ENCODE results near the gene LMNTD2. TPM values are rescaled to one million over a fixed set of nuclear protein-coding genes. Genes with fewer than 3 reads are reported as not detected.

LMNTD2 gene
- total RNA-seq, 4 donors from 2014 or later: 1.3 to 5.9 (median 3.2) TPM

DNA sequence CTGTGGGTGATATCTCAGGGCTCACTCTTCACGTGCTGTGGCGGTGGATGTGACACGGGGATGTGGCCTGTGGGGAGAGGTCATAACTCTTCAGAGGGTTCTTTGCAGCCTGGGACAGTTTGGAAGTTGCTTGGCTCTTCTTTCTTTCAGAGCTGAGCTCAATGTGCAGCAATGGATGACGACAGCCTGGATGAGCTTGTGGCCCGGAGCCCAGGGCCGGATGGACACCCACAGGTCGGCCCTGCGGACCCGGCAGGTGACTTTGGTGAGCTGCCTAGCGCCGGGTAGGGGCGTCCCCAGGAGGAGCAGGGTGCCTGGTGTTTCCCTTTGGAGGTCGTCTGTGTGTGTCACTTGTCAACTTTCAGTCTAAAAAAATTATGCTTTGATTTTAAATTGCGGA, 20.8 kb upstream of the LMNTD2 start:
- Histone ChIP-seq H3K4me1 (peaks cover 0 to 46% (median 30%) of the 10 kb centered on the region in 4 donors), H3K27ac (no peak overlapping the region), H3K36me3 (peaks cover 0 to 46% (median 4%) of the 10 kb centered on the region in 3 donors), H3K27me3 (no peaks in the 10 kb centered on the region), H3K9me3 (no peaks in the 10 kb centered on the region), H3K4me3 (no peak overlapping the region)
- TF ChIP-seq, protein P1, sequence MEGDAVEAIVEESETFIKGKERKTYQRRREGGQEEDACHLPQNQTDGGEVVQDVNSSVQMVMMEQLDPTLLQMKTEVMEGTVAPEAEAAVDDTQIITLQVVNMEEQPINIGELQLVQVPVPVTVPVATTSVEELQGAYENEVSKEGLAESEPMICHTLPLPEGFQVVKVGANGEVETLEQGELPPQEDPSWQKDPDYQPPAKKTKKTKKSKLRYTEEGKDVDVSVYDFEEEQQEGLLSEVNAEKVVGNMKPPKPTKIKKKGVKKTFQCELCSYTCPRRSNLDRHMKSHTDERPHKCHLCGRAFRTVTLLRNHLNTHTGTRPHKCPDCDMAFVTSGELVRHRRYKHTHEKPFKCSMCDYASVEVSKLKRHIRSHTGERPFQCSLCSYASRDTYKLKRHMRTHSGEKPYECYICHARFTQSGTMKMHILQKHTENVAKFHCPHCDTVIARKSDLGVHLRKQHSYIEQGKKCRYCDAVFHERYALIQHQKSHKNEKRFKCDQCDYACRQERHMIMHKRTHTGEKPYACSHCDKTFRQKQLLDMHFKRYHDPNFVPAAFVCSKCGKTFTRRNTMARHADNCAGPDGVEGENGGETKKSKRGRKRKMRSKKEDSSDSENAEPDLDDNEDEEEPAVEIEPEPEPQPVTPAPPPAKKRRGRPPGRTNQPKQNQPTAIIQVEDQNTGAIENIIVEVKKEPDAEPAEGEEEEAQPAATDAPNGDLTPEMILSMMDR (IDR thresholded peaks at IDR 0.05): no peak
- no peak for TF ChIP-seq POLR2A (IDR thresholded peaks at IDR 0.05)
- no peak for DNase-seq (ENCODE audit: low spot score in 2 of 2)
- 81 to 87% methylated on average over 14 of the region's 14 CpGs for WGBS, 2 donors

DNA sequence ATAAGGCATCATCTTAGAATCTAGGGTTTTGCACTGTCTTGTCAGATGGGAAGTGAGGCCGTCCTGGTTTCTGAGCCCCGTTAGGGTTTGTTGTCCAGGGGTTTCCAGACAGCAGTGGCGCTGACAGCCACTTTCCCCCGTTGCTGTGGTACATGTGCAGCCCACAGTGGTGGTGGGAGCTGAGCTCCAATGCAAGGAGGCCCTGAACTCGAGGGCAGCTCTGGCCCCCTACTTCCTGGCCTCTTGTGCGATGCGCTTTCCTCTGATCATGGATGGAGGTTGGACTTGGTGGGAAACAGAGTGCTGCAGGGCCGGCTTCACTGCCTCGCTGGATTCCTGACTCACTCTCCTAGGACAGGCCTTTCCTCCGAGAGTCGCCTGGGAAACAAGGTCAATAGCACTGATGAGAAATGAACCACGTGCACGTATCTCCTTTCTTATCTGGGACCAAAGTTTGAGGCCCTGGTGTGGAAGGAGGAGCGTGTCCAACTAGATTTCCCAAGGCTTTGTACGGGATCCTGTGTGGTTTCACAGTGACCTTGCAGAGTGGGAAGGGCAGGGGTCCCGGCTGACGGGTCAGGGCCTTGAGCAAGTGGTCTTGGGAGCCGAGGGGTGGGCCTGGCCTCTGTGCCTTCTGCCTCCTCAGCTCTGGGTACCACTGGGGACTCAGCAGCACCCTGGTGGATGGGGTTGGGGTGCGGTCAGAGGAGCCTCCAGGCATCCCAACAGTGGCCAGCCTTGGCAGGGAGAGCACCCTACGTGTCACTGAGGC, 19.5 kb upstream of the LMNTD2 start:
- Histone ChIP-seq H3K4me3 (no peak overlapping the region), H3K9me3 (no peaks in the 10 kb centered on the region), H3K27me3 (no peaks in the 10 kb centered on the region), H3K4me1 (peaks cover 0 to 52% (median 35%) of the 10 kb centered on the region in 4 donors), H3K27ac (no peak overlapping the region), H3K36me3 (peaks cover 0 to 38% (median 4%) of the 10 kb centered on the region in 3 donors)
- TF ChIP-seq EP300 (IDR thresholded peaks at IDR 0.05): no peak
- TF ChIP-seq, protein P1 (IDR thresholded peaks at IDR 0.05): no peak
- no peak for TF ChIP-seq POLR2A (IDR thresholded peaks at IDR 0.05)
- 77 to 78% methylated on average over 19 to 20 of the region's 20 CpGs for WGBS, 2 donors
- DNase-seq (ENCODE audit: low spot score in 2 of 2): no peak

DNA sequence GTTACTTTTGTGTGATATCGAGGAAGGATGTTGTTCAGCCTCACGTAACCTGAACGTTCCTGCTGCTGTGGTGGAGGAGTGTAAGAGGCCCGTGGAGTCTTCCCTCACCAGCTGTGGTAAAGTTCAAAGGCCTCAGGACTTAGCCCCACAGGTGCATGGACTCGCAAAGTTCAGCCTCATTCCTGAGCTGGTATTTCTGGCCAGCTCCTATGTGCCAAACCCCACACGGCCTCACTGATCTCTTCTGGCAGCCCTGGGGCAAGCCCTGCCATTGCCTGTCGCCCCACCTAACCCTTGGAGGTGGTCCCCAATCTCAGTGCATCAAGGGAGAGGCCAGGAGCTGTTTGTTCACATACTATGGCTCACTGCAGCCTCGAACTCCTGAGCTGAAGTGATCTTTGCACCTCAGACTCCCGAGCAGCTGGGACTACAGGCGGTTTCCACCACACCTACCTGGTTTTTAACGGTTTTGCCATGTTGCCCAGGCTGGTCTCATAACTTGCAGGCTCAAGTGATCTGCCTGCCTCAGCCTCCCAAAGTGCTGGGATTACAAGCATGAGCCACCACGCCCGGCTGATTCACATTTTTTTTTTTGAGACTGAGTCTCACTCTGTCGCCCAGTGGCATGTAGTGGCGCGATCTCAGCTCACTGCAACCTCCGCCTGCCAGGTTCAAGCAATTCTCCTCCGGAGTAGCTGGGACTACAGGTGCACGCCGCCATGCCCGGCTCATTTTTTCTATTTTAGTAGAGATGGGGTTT, 17.9 kb upstream of the LMNTD2 start:
- H3K36me3 ChIP-seq: peaks cover 0 to 25% (median 0%) of the 10 kb centered on the region in 3 donors
- H3K27me3 ChIP-seq: no peaks in the 10 kb centered on the region
- peaks cover 0 to 61% (median 37%) of the 10 kb centered on the region in 4 donors for H3K4me1 ChIP-seq
- WGBS, 2 donors: 79 to 80% methylated on average over 21 of the region's 21 CpGs
- no peaks in the 10 kb centered on the region for H3K9me3 ChIP-seq
- no peak overlapping the region for H3K27ac ChIP-seq
- H3K4me3 ChIP-seq: peak overlapping the region in 1 of 4 donors; percentile 95
- TF ChIP-seq POLR2A (IDR thresholded peaks at IDR 0.05) (no peak), EP300 (IDR thresholded peaks at IDR 0.05) (no peak)
- TF ChIP-seq, protein P1 (IDR thresholded peaks at IDR 0.05): no peak
- DNase-seq (ENCODE audit: low spot score in 2 of 2): no peak

DNA sequence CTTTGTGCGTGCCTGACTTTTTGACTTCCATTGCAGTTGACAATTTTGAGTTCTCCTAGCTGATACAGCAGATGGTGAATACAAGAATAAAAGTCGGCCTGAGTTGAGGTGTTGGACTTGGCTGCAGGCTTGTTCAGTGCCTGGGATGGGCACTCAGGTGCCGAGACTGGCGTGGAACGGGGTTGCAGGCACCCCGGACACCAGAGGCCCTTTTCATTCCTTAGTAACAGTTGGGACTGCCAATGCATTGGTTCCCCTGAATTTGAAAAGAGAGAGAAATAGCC, 17.0 kb upstream of the LMNTD2 start:
- Histone ChIP-seq H3K9me3 (no peaks in the 10 kb centered on the region), H3K27me3 (no peaks in the 10 kb centered on the region), H3K4me3 (peak overlapping the region; percentile 58 to 97 (median 88)), H3K27ac (no peak overlapping the region), H3K36me3 (peaks cover 0 to 16% (median 0%) of the 10 kb centered on the region in 3 donors), H3K4me1 (peaks cover 0 to 61% (median 37%) of the 10 kb centered on the region in 4 donors)
- TF ChIP-seq EP300 (IDR thresholded peaks at IDR 0.05) (no peak), POLR2A (IDR thresholded peaks at IDR 0.05) (no peak)
- TF ChIP-seq, protein P1 (IDR thresholded peaks at IDR 0.05): no peak
- no peak for DNase-seq (ENCODE audit: low spot score in 2 of 2)
- WGBS, 2 donors: 56 to 75% methylated on average over 6 of the region's 6 CpGs

Measured in tibial nerve (tissue), 4 donors.